Endothelial cell (in vitro differentiated cells): ENCODE results near the gene CEP44. TPM values are rescaled to one million over a fixed set of nuclear protein-coding genes. Genes with fewer than 3 reads are reported as not detected.

ENCODE experiments used
- DNase-seq: peaks from one replicate; pipeline ENCODE4 v3.0.0; 2021; ENCODE audit warnings: low spot score
- H3K27ac Mint-ChIP-seq: one replicate; pipeline ENCODE4 v1.8.0; 2021; ENCODE audit warnings: mixed read lengths, inconsistent platforms; ENCODE audit not compliant: unreplicated experiment
- H3K27me3 Mint-ChIP-seq: one replicate; pipeline ENCODE4 v1.8.0; 2021; ENCODE audit warnings: mild to moderate bottlenecking, moderate library complexity, mixed read lengths, inconsistent platforms; ENCODE audit not compliant: unreplicated experiment
- H3K36me3 Mint-ChIP-seq: one replicate; pipeline ENCODE4 v1.8.0; 2021; ENCODE audit warnings: mild to moderate bottlenecking, low read depth, mixed read lengths, inconsistent platforms; ENCODE audit not compliant: unreplicated experiment
- H3K4me1 Mint-ChIP-seq: one replicate; pipeline ENCODE4 v1.8.0; 2021; ENCODE audit warnings: mild to moderate bottlenecking, mixed read lengths, inconsistent platforms; ENCODE audit not compliant: unreplicated experiment
- H3K4me3 Mint-ChIP-seq: one replicate; pipeline ENCODE4 v1.8.0; 2021; ENCODE audit warnings: mild to moderate bottlenecking, mixed read lengths, inconsistent platforms; ENCODE audit not compliant: unreplicated experiment
- H3K9me3 Mint-ChIP-seq: one replicate; pipeline ENCODE4 v1.8.0; 2021; ENCODE audit warnings: mixed read lengths, inconsistent platforms; ENCODE audit not compliant: unreplicated experiment
- CTCF ChIP-seq: fragments of 200-600 bp; sonication (generic); IDR thresholded peaks from one replicate; pipeline ENCODE4 v1.5.0; 2021; ENCODE audit warnings: antibody characterized with exemption; ENCODE audit not compliant: unreplicated experiment
- total RNA-seq: library from RNA; stranded (reverse); fragmentation: NEBNext Ultra II Directional; extraction: Animal tissue kit (Norgen Biotek cat#: 25700); gene quantifications from one replicate; pipeline ENCODE4 v1.2.1, GENCODE V29; 2021; ENCODE audit not compliant: unreplicated experiment

The CEP44 gene
- total RNA-seq, 1 donor from 2014 or later, result 9.5 TPM

- no peak for TF ChIP-seq CTCF
- H3K27ac Mint-ChIP-seq, result no peak overlapping the region
- H3K36me3 Mint-ChIP-seq, result no peaks in the 10 kb centered on the region
- peaks cover 2% of the 10 kb centered on the region for H3K27me3 Mint-ChIP-seq
- H3K4me1 Mint-ChIP-seq, result peaks cover 9% of the 10 kb centered on the region
- H3K9me3 Mint-ChIP-seq, result no peaks in the 10 kb centered on the region
- no peak overlapping the region for H3K4me3 Mint-ChIP-seq
- DNase-seq, result no peak
Observed at GRCh38 chr4:174248407-174248806, 35.3 kb upstream of the CEP44 start.

GRCh38 chr4:174252412-174252811 lies 31.3 kb upstream of the CEP44 start:
- Mint-ChIP-seq H3K27me3 (no peaks in the 10 kb centered on the region), H3K9me3 (no peaks in the 10 kb centered on the region), H3K36me3 (no peaks in the 10 kb centered on the region), H3K4me1 (no peaks in the 10 kb centered on the region), H3K27ac (no peak overlapping the region), H3K4me3 (no peak overlapping the region)
- no peak for DNase-seq
- no peak for TF ChIP-seq CTCF

GRCh38 chr4:174254613-174255012 lies 29.1 kb upstream of the CEP44 start:
- no peaks in the 10 kb centered on the region for H3K4me1 Mint-ChIP-seq
- H3K36me3 Mint-ChIP-seq, result no peaks in the 10 kb centered on the region
- no peak for TF ChIP-seq CTCF
- H3K4me3 Mint-ChIP-seq, result no peak overlapping the region
- H3K27ac Mint-ChIP-seq, result no peak overlapping the region
- no peaks in the 10 kb centered on the region for H3K9me3 Mint-ChIP-seq
- no peaks in the 10 kb centered on the region for H3K27me3 Mint-ChIP-seq
- no peak for DNase-seq

GRCh38 chr4:174255374-174255773 lies 28.3 kb upstream of the CEP44 start:
- TF ChIP-seq CTCF, result no peak
- H3K27me3 Mint-ChIP-seq, result no peaks in the 10 kb centered on the region
- no peaks in the 10 kb centered on the region for H3K36me3 Mint-ChIP-seq
- H3K27ac Mint-ChIP-seq, result no peak overlapping the region
- H3K4me1 Mint-ChIP-seq, result no peaks in the 10 kb centered on the region
- no peak for DNase-seq
- no peak overlapping the region for H3K4me3 Mint-ChIP-seq
- H3K9me3 Mint-ChIP-seq, result no peaks in the 10 kb centered on the region

- H3K36me3 Mint-ChIP-seq, result no peaks in the 10 kb centered on the region
- DNase-seq, result no peak
- H3K27ac Mint-ChIP-seq, result no peak overlapping the region
- H3K4me3 Mint-ChIP-seq, result no peak overlapping the region
- TF ChIP-seq CTCF, result no peak
- no peaks in the 10 kb centered on the region for H3K27me3 Mint-ChIP-seq
- H3K4me1 Mint-ChIP-seq, result no peaks in the 10 kb centered on the region
- no peaks in the 10 kb centered on the region for H3K9me3 Mint-ChIP-seq
Observed at GRCh38 chr4:174255786-174256185, 27.9 kb upstream of the CEP44 start.
